Gastrocnemius medialis (tissue), 4 donors: ENCODE measurements around the gene NUBPL.
"Not testable (repeated sequence)": the region's sequence is repeated elsewhere in the genome, so short reads cannot be mapped to it uniquely, and the experiment has no call there.

ENCODE experiments used
- CTCF ChIP-seq, 5 experiments: fragments of 450-650 bp in 3 of 5; fragments of 200-600 bp in 2 of 5; sonication (generic) in 2 of 5; IDR thresholded peaks in 4 of 5; conservative IDR thresholded peaks in 1 of 5; 1 replicate in 4 of 5; 2 replicates in 1 of 5; pipeline ENCODE4 v1.5.1; 2016 to 2019; ENCODE audit warnings: antibody characterized with exemption in 5 of 5, mild to moderate bottlenecking in 3 of 5, moderate library complexity in 3 of 5
- POLR2A ChIP-seq, 2 donors: fragments of 450-650 bp; IDR thresholded peaks; one replicate each; pipeline ENCODE4 v1.6.1; 2017; ENCODE audit warnings: antibody characterized with exemption in 2 of 2, mild to moderate bottlenecking in 2 of 2, moderate library complexity in 2 of 2

DNA sequence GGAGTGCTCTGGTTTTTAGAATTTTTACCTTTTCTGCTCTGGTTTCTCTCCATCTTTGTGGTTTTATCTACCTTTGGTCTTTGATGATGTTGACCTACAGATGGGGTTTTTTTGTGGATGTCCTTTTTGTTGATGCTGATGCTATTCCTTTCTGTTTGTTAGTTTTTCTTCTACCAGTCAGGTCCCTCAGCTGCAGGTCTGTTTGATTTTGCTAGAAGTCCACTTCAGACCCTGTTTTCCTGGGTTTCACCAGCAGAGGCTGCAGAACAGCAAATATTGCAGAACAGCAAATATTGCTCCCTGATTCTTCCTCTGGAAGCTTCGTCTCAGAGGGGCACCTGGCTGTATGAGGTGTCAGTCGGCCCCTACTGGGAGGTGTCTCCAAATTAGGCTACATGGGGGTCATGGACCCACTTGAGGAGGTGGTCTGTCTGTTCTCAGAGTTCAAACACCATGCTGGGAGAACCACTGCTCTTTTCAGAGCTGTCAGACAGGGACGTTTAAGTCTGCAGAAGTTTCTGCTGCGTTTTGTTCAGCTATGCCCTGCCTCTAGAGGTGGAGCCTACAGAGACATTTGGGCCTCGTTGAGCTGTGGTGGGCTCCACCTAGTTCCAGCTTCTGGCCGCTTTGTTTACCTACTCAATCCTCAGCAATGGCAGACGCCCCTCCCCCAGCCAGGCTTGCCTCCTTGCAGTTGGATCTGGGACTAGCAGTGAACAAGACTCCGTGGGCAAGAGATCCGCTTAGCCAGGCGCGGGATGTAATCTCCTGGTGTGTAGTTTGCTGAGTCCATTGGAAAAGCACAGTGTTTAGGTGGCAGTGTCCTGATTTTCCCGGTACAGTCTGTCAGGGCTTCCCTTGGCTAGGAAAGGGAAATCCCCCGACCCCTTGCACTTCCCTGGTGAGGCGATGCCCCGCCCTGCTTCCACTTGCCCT is 250.8 kb downstream of the NUBPL start:
- not testable (repeated sequence) for TF ChIP-seq CTCF (IDR thresholded peaks at IDR 0.05 in 4 of 5, conservative IDR thresholded peaks at IDR 0.05 in 1 of 5); POLR2A (IDR thresholded peaks at IDR 0.05)
